ENCODE results near the gene TRAPPC5.

The TRAPPC5 gene

DNA sequence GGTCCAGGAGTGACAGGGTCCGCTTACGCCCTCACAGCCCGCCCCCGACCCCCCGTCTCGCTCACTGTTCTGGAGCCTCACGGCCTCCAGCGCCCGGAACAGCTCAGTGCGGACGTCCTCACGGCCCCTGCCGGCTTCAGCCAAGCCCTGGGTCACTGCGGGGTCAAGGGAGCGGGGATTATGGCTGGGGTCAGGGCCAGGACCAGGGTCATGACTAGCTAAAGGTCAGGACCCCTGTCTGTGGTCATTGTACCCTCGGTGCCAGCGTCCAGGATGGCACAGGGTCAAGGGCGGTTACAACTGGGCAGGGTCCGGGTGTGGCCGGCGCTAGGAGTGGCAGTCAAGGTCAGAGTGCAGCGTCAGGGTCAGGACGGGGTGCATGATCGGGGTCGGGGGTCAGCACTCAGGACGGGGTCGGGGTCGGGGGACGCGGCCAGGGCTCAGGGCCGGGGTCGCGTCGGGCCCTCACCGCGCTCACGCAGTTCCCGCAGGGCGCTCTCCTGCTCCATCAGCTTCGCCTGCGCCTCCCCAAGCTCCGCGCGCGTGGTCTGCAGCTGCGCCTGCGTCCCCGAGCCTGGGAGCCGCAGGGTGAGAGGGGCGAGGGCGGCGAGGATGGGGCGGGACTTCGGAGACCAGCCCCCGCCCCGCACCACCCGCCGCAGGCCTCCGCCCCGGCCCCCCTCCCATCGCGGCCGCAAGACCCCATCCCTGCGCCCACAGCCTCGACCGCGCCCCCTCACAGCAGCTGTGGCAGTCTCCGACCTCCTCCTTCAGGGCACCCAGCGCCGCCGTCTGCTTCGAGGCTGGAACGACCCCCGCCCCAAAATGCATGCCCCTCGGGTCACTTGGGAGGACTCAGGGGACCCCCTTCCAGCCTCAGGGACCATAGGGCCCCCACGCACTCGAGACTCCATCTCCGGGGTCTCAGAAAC lies 49.9 kb downstream of the TRAPPC5 start:
- Mint-ChIP-seq H3K36me3 (ENCODE audit: low read depth) (no peaks in the 10 kb centered on the region), H3K4me1 (ENCODE audit: low read depth) (no peaks in the 10 kb centered on the region), H3K4me3 (no peak overlapping the region), H3K27ac (no peak overlapping the region), H3K27me3 (ENCODE audit: low read depth) (peaks cover 49% of the 10 kb centered on the region), H3K9me3 (no peaks in the 10 kb centered on the region)
- no peak for DNase-seq (ENCODE audit: low spot score)

- peaks cover 50% of the 10 kb centered on the region for H3K27me3 Mint-ChIP-seq (ENCODE audit: low read depth)
- no peak for DNase-seq (ENCODE audit: low spot score)
- no peaks in the 10 kb centered on the region for H3K9me3 Mint-ChIP-seq
- no peaks in the 10 kb centered on the region for H3K4me1 Mint-ChIP-seq (ENCODE audit: low read depth)
- no peak overlapping the region for H3K4me3 Mint-ChIP-seq
- H3K36me3 Mint-ChIP-seq (ENCODE audit: low read depth), result no peaks in the 10 kb centered on the region
- no peak overlapping the region for H3K27ac Mint-ChIP-seq
These were observed 50.6 kb downstream of the TRAPPC5 start for GRCh38 chr19:7731218-7731595.

- no peaks in the 10 kb centered on the region for H3K4me1 Mint-ChIP-seq (ENCODE audit: low read depth)
- H3K27ac Mint-ChIP-seq, result no peak overlapping the region
- peaks cover 50% of the 10 kb centered on the region for H3K27me3 Mint-ChIP-seq (ENCODE audit: low read depth)
- H3K36me3 Mint-ChIP-seq (ENCODE audit: low read depth), result no peaks in the 10 kb centered on the region
- DNase-seq (ENCODE audit: low spot score), result no peak
- H3K4me3 Mint-ChIP-seq, result no peak overlapping the region
- no peaks in the 10 kb centered on the region for H3K9me3 Mint-ChIP-seq
These were observed 51.0 kb downstream of the TRAPPC5 start for GRCh38 chr19:7731615-7732014.

- H3K36me3 Mint-ChIP-seq (ENCODE audit: low read depth), result no peaks in the 10 kb centered on the region
- no peak within 1 kb of the TSS for H3K4me3 Mint-ChIP-seq
- no peak within 1 kb of the TSS for H3K27ac Mint-ChIP-seq
- peaks cover 50% of the 10 kb centered on the region for H3K27me3 Mint-ChIP-seq (ENCODE audit: low read depth)
- no peaks in the 10 kb centered on the region for H3K4me1 Mint-ChIP-seq (ENCODE audit: low read depth)
- DNase-seq (ENCODE audit: low spot score), result no peak
- no peaks in the 10 kb centered on the region for H3K9me3 Mint-ChIP-seq
These were observed 51.4 kb downstream of the TRAPPC5 start, which contains the start of gene CLEC4G for GRCh38 chr19:7732045-7732444. CLEC4G (minus strand) TSS chr19:7732110; CDS start chr19:7732102, 8 bp downstream.

DNA sequence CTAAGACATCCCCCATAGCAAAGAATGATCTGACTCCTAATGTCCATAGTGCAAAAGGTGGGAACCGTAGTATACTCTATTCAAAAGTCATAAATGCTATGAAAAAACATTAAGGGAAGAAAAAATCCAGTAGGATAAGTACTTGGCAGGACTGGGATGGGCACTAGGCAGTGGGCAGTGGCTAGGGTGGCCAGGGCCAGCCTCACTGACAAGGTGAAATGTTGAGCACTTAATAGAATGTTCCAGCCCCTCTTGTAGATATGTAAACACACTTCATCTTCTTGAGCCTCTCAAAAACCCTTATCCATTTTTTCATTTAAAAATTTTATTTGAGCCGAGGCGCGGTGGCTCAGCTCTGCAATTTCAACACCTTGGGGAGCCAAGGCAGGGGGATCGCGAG lies 52.7 kb downstream of the TRAPPC5 start:
- Mint-ChIP-seq H3K4me1 (ENCODE audit: low read depth) (no peaks in the 10 kb centered on the region), H3K27me3 (ENCODE audit: low read depth) (peaks cover 43% of the 10 kb centered on the region), H3K36me3 (ENCODE audit: low read depth) (no peaks in the 10 kb centered on the region), H3K9me3 (no peaks in the 10 kb centered on the region), H3K4me3 (no peak overlapping the region), H3K27ac (no peak overlapping the region)
- no peak for DNase-seq (ENCODE audit: low spot score)

- Mint-ChIP-seq H3K27me3 (ENCODE audit: low read depth) (peaks cover 32% of the 10 kb centered on the region), H3K9me3 (no peaks in the 10 kb centered on the region), H3K36me3 (ENCODE audit: low read depth) (no peaks in the 10 kb centered on the region), H3K4me1 (ENCODE audit: low read depth) (no peaks in the 10 kb centered on the region), H3K4me3 (no peak overlapping the region), H3K27ac (no peak overlapping the region)
- no peak for DNase-seq (ENCODE audit: low spot score)
These were observed 53.9 kb downstream of the TRAPPC5 start for GRCh38 chr19:7734220-7735203.

DNA sequence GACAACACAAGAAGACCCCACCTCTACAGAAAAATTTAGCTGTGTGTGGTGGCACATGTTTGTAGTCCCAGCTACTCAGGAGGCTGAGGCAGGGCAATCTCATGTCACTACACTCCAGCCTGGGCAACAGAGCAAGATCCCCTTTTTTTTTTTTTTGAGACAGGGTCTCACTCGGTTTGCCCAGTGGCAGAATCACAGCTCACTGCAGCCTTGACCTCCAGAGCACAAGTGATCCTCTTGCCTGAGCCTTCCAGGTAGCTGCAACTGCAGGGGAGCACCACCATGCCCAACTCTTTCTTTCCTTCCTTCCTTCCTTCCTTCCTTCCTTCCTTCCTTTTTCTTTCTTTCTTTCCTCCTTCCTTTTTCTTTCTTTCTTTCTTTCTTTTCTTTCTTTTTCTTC lies 55.5 kb downstream of the TRAPPC5 start:
- Mint-ChIP-seq H3K4me3 (no peak overlapping the region), H3K27me3 (ENCODE audit: low read depth) (peaks cover 26% of the 10 kb centered on the region), H3K36me3 (ENCODE audit: low read depth) (no peaks in the 10 kb centered on the region), H3K27ac (no peak overlapping the region), H3K4me1 (ENCODE audit: low read depth) (no peaks in the 10 kb centered on the region), H3K9me3 (no peaks in the 10 kb centered on the region)
- no peak for DNase-seq (ENCODE audit: low spot score)

- no peak for DNase-seq (ENCODE audit: low spot score)
- H3K9me3 Mint-ChIP-seq, result no peaks in the 10 kb centered on the region
- H3K27ac Mint-ChIP-seq, result no peak overlapping the region
- no peaks in the 10 kb centered on the region for H3K36me3 Mint-ChIP-seq (ENCODE audit: low read depth)
- H3K4me1 Mint-ChIP-seq (ENCODE audit: low read depth), result no peaks in the 10 kb centered on the region
- no peak overlapping the region for H3K4me3 Mint-ChIP-seq
- H3K27me3 Mint-ChIP-seq (ENCODE audit: low read depth), result peaks cover 17% of the 10 kb centered on the region
These were observed 56.6 kb downstream of the TRAPPC5 start for GRCh38 chr19:7737215-7737614.
